A549 (cell line): ENCODE results near the gene TNFRSF11A. TPM values are rescaled to one million over a fixed set of nuclear protein-coding genes. Genes with fewer than 3 reads are reported as not detected.
A peak's percentile ranks its signal among the peaks of the same experiment; 100 is the strongest.

Experiments
- ATAC-seq, 2 experiments: fragments of 200-7000 bp in 1 of 2; fragments of >200 bp in 1 of 2; cut with Nextera tagmentation in 1 of 2; cut with Tn5 transposase in 1 of 2; 3 replicates each; pipeline versions ENCODE4 v1.8.0 to v1.9.1; 2018 to 2020; ENCODE audit warnings: mild to moderate bottlenecking in 1 of 2, moderate library complexity in 1 of 2
- CTCF ChIA-PET: fragments of 300-600 bp; sonication (Branson Sonifier 250); formaldehyde crosslinking; extraction: SDS; loops from one replicate; lab custom pipeline; 2021; ENCODE audit warnings: antibody characterized with exemption, inconsistent platforms; lab: Yijun Ruan, JAX
- POLR2A ChIA-PET: fragments of 350-600 bp; formaldehyde crosslinking; extraction: SDS; loops from one replicate; lab custom pipeline; 2021; ENCODE audit warnings: antibody characterized with exemption, inconsistent platforms; lab: Yijun Ruan, JAX
- DNase-seq, 2 experiments: peaks; one replicate each; pipeline versions ENCODE4 v3.0.0 to v3.0.0-alpha.2; 2011 to 2016; ENCODE audit warnings: low read depth in 1 of 2, low spot score in 1 of 2
- FAIRE-seq: peaks from 2 replicates; lab custom pipeline; 2011; peaks lifted over from hg19 to GRCh38; lab: Jason Lieb, UNC
- H3K27ac ChIP-seq, 2 experiments: fragments of >200 bp; sonication (Bioruptor Twin); formaldehyde crosslinking; 3 replicates each; pipeline ENCODE4 v1.5.1; 2016 to 2017
- H3K4me1 ChIP-seq: fragments of >200 bp; sonication (Bioruptor Twin); formaldehyde crosslinking; 3 replicates; pipeline ENCODE4 v1.6.1; 2016
- H3K4me2 ChIP-seq: fragments of >200 bp; sonication (Bioruptor Twin); formaldehyde crosslinking; 3 replicates; pipeline ENCODE4 v1.6.1; 2016
- H3K4me3 ChIP-seq: fragments of >200 bp; sonication (Bioruptor Twin); formaldehyde crosslinking; 3 replicates; pipeline ENCODE4 v1.5.1; 2016
- H3K9me3 ChIP-seq: fragments of >200 bp; sonication (Bioruptor Twin); formaldehyde crosslinking; 3 replicates; pipeline ENCODE4 v1.6.1; 2016
- BHLHE40 ChIP-seq: IDR thresholded peaks from 2 replicates; pipeline ENCODE4 v1.6.1; 2012; ENCODE audit warnings: low read depth, low read length, inconsistent platforms
- CBX2 ChIP-seq: fragments of 200-600 bp; sonication (generic); IDR thresholded peaks from 2 replicates; pipeline ENCODE4 v1.6.1; 2016; ENCODE audit warnings: low read depth, mild to moderate bottlenecking, borderline replicate concordance
- CHD2 ChIP-seq: fragments of 150-350 bp; IDR thresholded peaks from 2 replicates; pipeline ENCODE4 v1.6.1; 2014; ENCODE audit warnings: low read length; ENCODE audit not compliant: partially characterized antibody
- E2F6 ChIP-seq: IDR thresholded peaks from 2 replicates; pipeline ENCODE4 v1.6.1; 2012; ENCODE audit warnings: low read depth, borderline replicate concordance
- FOSL2 ChIP-seq, 2 experiments: fragments of 450-650 bp in 1 of 2; fragments of >200 bp in 1 of 2; sonication (Bioruptor Twin) in 1 of 2; formaldehyde crosslinking; IDR thresholded peaks; 2 replicates each; pipeline versions ENCODE4 v1.5.0 to v1.6.1; 2016 to 2020; ENCODE audit warnings: mild to moderate bottlenecking in 1 of 2, moderate library complexity in 1 of 2
- HES2 ChIP-seq: fragments of >200 bp; sonication (Bioruptor Twin); formaldehyde crosslinking; IDR thresholded peaks from 2 replicates; pipeline ENCODE4 v1.6.1; 2016
- JUN ChIP-seq, 2 experiments: fragments of >200 bp; sonication (Bioruptor Twin); formaldehyde crosslinking; IDR thresholded peaks; 2 replicates in 1 of 2; 3 replicates in 1 of 2; pipeline ENCODE4 v1.6.1; 2016 to 2017
- JUNB ChIP-seq: fragments of >200 bp; sonication (Bioruptor Twin); formaldehyde crosslinking; IDR thresholded peaks from 2 replicates; pipeline ENCODE4 v1.6.1; 2016
- MAZ ChIP-seq: fragments of 150-350 bp; IDR thresholded peaks from 2 replicates; pipeline ENCODE4 v1.6.1; 2014; ENCODE audit warnings: antibody characterized with exemption, low read depth, low read length, borderline replicate concordance
- PHF8 ChIP-seq: fragments of 200-600 bp; sonication (generic); IDR thresholded peaks from 2 replicates; pipeline ENCODE4 v1.6.1; 2016; ENCODE audit warnings: low read depth, mild to moderate bottlenecking, antibody characterized with exemption, moderate library complexity, borderline replicate concordance
- POLR2AphosphoS2 ChIP-seq: conservative IDR thresholded peaks from 2 replicates; pipeline ENCODE4 v1.6.1; 2012; ENCODE audit warnings: low read length, improper control_type of control experiment, inconsistent platforms
- SREBF2 ChIP-seq: fragments of 450-650 bp; IDR thresholded peaks from 2 replicates; pipeline ENCODE4 v1.6.1; 2014; ENCODE audit warnings: mild to moderate bottlenecking, moderate library complexity
- ZFP36 ChIP-seq: fragments of 450-650 bp; IDR thresholded peaks from 2 replicates; pipeline ENCODE4 v1.6.1; 2014; ENCODE audit warnings: borderline replicate concordance; ENCODE audit not compliant: partially characterized antibody
- WGBS: methylation state at CpG from one replicate; pipeline ENCODE4 v1.1.6; 2017; ENCODE audit errors: missing lambda C conversion rate; 5-methylcytosine and 5-hydroxymethylcytosine counted together
- polyA plus RNA-seq, 4 experiments: library from polyadenylated mRNA; depleted of rRNA in 3 of 4; stranded (reverse); fragments of >200 nt; fragmentation: RNase III in 1 of 4; extraction: RNeasy Plus Mini Kit Qiagen cat#74134 plus additional on column Dnase treatment in 1 of 4; gene quantifications; 2 replicates in 3 of 4; 3 replicates in 1 of 4; pipeline ENCODE4 v1.2.3, GENCODE V29; 2011 to 2017
- small RNA-seq, 6 experiments: library from RNA; depleted of rRNA; stranded (forward); fragments of <200 nt; gene quantifications; one replicate each; pipeline ENCODE3, GENCODE V24; 2012

Gene TNFRSF11A
- polyA plus RNA-seq, 2 of the 4 experiments (the other 2 are of a cell fraction), result 1.9 to 4.0 TPM

- peak overlapping the region; percentile 40 to 84; a peak in 5 of 6 replicates for H3K27ac ChIP-seq
- CTCF ChIA-PET, result interaction anchor here (0.7 to 1.8 kb wide), 2 partner anchors 10 to 86 kb away, joined by 3 to 4 read pairs; no protein-coding TSS in a partner anchor
- WGBS, result 91% methylated on average over 12 of the region's 12 CpGs
- no peak for TF ChIP-seq E2F6
- TF ChIP-seq PHF8, result no peak
- TF ChIP-seq SREBF2, result no peak
- TF ChIP-seq FOSL2 (IDR thresholded peaks at IDR 0.05), result no peak
- TF ChIP-seq FOSL2 (CRISPR knock-in tag; IDR thresholded peaks at IDR 0.05), result no peak
- TF ChIP-seq JUNB, result no peak
- TF ChIP-seq BHLHE40, result no peak
- TF ChIP-seq JUN (IDR thresholded peaks at IDR 0.05), result no peak
- no peak for TF ChIP-seq CHD2
- FAIRE-seq (no peak), ATAC-seq (no peak; a peak in 1 of 6 replicates), DNase-seq (no peak)
- H3K9me3 ChIP-seq, result no peaks in the 10 kb centered on the region
- no peak overlapping the region for H3K4me3 ChIP-seq
- H3K4me2 ChIP-seq, result peak overlapping the region; percentile 60
- POLR2A ChIA-PET, result interaction anchor here (2.3 kb wide), 1 partner anchor 12 kb away, joined by 6 read pairs; no protein-coding TSS in a partner anchor
- H3K4me1 ChIP-seq, result peaks cover 22% of the 10 kb centered on the region
Measured at GRCh38 chr18:62438402-62438801, 113.3 kb downstream of the TNFRSF11A start.

GRCh38 chr18:62438866-62439265 lies 113.8 kb downstream of the TNFRSF11A start:
- CTCF ChIA-PET, result no interaction called here

More at GRCh38 chr18:62438866-62439265, 113.8 kb downstream of the TNFRSF11A start:
- TF ChIP-seq POLR2AphosphoS2 (no peak), HES2 (no peak), MAZ (no peak), CBX2 (no peak), ZFP36 (no peak)
- 80% methylated on average over 8 of the region's 8 CpGs for WGBS
- Histone ChIP-seq H3K4me1 (peaks cover 22% of the 10 kb centered on the region), H3K4me3 (no peak overlapping the region), H3K4me2 (no peak overlapping the region), H3K27ac (peak overlapping the region in 1 of 2 experiments; percentile 84; a peak in 2 of 6 replicates), H3K9me3 (no peaks in the 10 kb centered on the region)
- ATAC-seq (no peak), FAIRE-seq (no peak), DNase-seq (no peak)
- POLR2A ChIA-PET, result no interaction called here

Small RNAs within 50 kb of the gene (small RNA-seq; reads per million reads assigned to genes)
- gene AC100843.2, result 0 reads per million in 6 experiments
- 0 reads per million in 6 experiments for gene RF00019

Other genes with a start within 250 kb of the TNFRSF11A start
- 27.6 and 37.0 TPM in 2 replicates for gene PIGN, start 138.3 kb upstream of the TNFRSF11A start, polyA plus RNA-seq (2011; rRNA removed)
- 12.9 to 13.6 TPM (median 13.0 TPM) in 3 replicates for gene PIGN, start 138.3 kb upstream of the TNFRSF11A start, polyA plus RNA-seq (2017; fragmentation: RNase III; extraction: RNeasy Plus Mini Kit Qiagen cat#74134 plus additional on column Dnase treatment)
- gene RELCH, start 138.1 kb upstream of the TNFRSF11A start, polyA plus RNA-seq (2011; rRNA removed), result 17.5 and 28.6 TPM in 2 replicates
- gene RELCH, start 138.1 kb upstream of the TNFRSF11A start, polyA plus RNA-seq (2017; fragmentation: RNase III; extraction: RNeasy Plus Mini Kit Qiagen cat#74134 plus additional on column Dnase treatment), result 11.5 to 14.3 TPM (median 13.5 TPM) in 3 replicates
- 12.5 and 15.5 TPM in 2 replicates for gene ZCCHC2, start 197.7 kb downstream of the TNFRSF11A start, polyA plus RNA-seq (2011; rRNA removed)
- gene ZCCHC2, start 197.7 kb downstream of the TNFRSF11A start, polyA plus RNA-seq (2017; fragmentation: RNase III; extraction: RNeasy Plus Mini Kit Qiagen cat#74134 plus additional on column Dnase treatment), result 7.5 to 8.4 TPM (median 7.6 TPM) in 3 replicates